ENCODE results near the gene COPG1. TPM values are rescaled to one million over a fixed set of nuclear protein-coding genes. Genes with fewer than 3 reads are reported as not detected.
A peak's percentile ranks its signal among the peaks of the same experiment; 100 is the strongest.
"Not testable (repeated sequence)": the region's sequence is repeated elsewhere in the genome, so short reads cannot be mapped to it uniquely, and the experiment has no call there.

COPG1 gene
- total RNA-seq, 6 experiments from 2014 or later: 316 to 393 (median 342) TPM

- Mint-ChIP-seq H3K4me1 (ENCODE audit: low read depth) (peaks cover 37% of the 10 kb centered on the region), H3K9me3 (no peaks in the 10 kb centered on the region), H3K27me3 (ENCODE audit: insufficient read depth) (peaks cover 6% of the 10 kb centered on the region), H3K27ac (peak overlapping the region; percentile 79), H3K36me3 (ENCODE audit: low read depth) (peaks cover 8% of the 10 kb centered on the region), H3K4me3 (peak overlapping the region; percentile 69)
- TF ChIP-seq CTCF (IDR thresholded peaks at IDR 0.05): no peak
- DNase-seq: no peak
Measured at GRCh38 chr3:129245141-129245540, 4.3 kb upstream of the COPG1 start.

GRCh38 chr3:129245641-129246306, 3.6 kb upstream of the COPG1 start:
- peak; percentile 91 for DNase-seq
- H3K9me3 Mint-ChIP-seq; H3K27me3 Mint-ChIP-seq (ENCODE audit: insufficient read depth): not testable (repeated sequence)
- peak; percentile 97 for TF ChIP-seq CTCF (IDR thresholded peaks at IDR 0.05)
- Mint-ChIP-seq H3K4me3 (peak overlapping the region; percentile 69), H3K27ac (peak overlapping the region; percentile 79), H3K4me1 (ENCODE audit: low read depth) (peaks cover 37% of the 10 kb centered on the region), H3K36me3 (ENCODE audit: low read depth) (peaks cover 14% of the 10 kb centered on the region)

- H3K9me3 Mint-ChIP-seq: no peaks in the 10 kb centered on the region
- no peak for TF ChIP-seq CTCF (IDR thresholded peaks at IDR 0.05)
- no peak overlapping the region for H3K27ac Mint-ChIP-seq
- peaks cover 4% of the 10 kb centered on the region for H3K27me3 Mint-ChIP-seq (ENCODE audit: insufficient read depth)
- no peak overlapping the region for H3K4me3 Mint-ChIP-seq
- no peak for DNase-seq
- peaks cover 36% of the 10 kb centered on the region for H3K4me1 Mint-ChIP-seq (ENCODE audit: low read depth)
- H3K36me3 Mint-ChIP-seq (ENCODE audit: low read depth): peaks cover 14% of the 10 kb centered on the region
Measured at GRCh38 chr3:129246636-129247035, 2.8 kb upstream of the COPG1 start.

- H3K27ac Mint-ChIP-seq: peak overlapping the region; percentile 99
- H3K9me3 Mint-ChIP-seq: no peaks in the 10 kb centered on the region
- peak overlapping the region; percentile 100 for H3K4me3 Mint-ChIP-seq
- peaks cover 53% of the 10 kb centered on the region for H3K4me1 Mint-ChIP-seq (ENCODE audit: low read depth)
- H3K27me3 Mint-ChIP-seq (ENCODE audit: insufficient read depth): peaks cover 4% of the 10 kb centered on the region
- DNase-seq: no peak
- no peak for TF ChIP-seq CTCF (IDR thresholded peaks at IDR 0.05)
- peaks cover 29% of the 10 kb centered on the region for H3K36me3 Mint-ChIP-seq (ENCODE audit: low read depth)
Measured at GRCh38 chr3:129248286-129248979, 973 bp upstream of the COPG1 start.

- peak overlapping the region; percentile 49; the same call in 1 of the 2 replicates for H3K4me3 Mint-ChIP-seq
- DNase-seq: no peak
- H3K27ac Mint-ChIP-seq: peak overlapping the region; percentile 84
- H3K27me3 Mint-ChIP-seq (ENCODE audit: insufficient read depth): peaks cover 1% of the 10 kb centered on the region
- H3K36me3 Mint-ChIP-seq (ENCODE audit: low read depth): peaks cover 55% of the 10 kb centered on the region
- TF ChIP-seq CTCF (IDR thresholded peaks at IDR 0.05): no peak
- no peaks in the 10 kb centered on the region for H3K9me3 Mint-ChIP-seq
- H3K4me1 Mint-ChIP-seq (ENCODE audit: low read depth): peaks cover 41% of the 10 kb centered on the region
Measured at GRCh38 chr3:129252748-129253147, 3.3 kb downstream of the COPG1 start.
